Left ventricle myocardium superior (tissue), 1 donor: ENCODE measurements around the gene PAQR7. TPM values are rescaled to one million over a fixed set of nuclear protein-coding genes. Genes with fewer than 3 reads are reported as not detected.
"Not testable (repeated sequence)": the region's sequence is repeated elsewhere in the genome, so short reads cannot be mapped to it uniquely, and the experiment has no call there.

Experiments
- ATAC-seq: fragments of 200-7000 bp; cut with Tn5 transposase; one replicate; pipeline ENCODE4 v1.9.1; 2020; ENCODE audit warnings: mild to moderate bottlenecking, moderate library complexity
- DNase-seq: peaks from one replicate; pipeline ENCODE4 v3.0.0-alpha.2; 2020
- intact Hi-C: fragments of 100-400 bp; cut with micrococcal nuclease; formaldehyde crosslinking; loops from one replicate; pipeline ENCODE4 v1.11.0; 2022
- total RNA-seq: library from RNA; stranded (reverse); fragmentation: NEBNext Ultra II Directional; extraction: Animal tissue kit (Norgen Biotek cat#: 25700); gene quantifications from one replicate; pipeline ENCODE4 v1.2.1, GENCODE V29; 2021
- donor health status: DM: no; HTN: yes; CAD: no; lungs with severe emphysema.

The PAQR7 gene
- total RNA-seq, 1 donor from 2014 or later = 2.0 TPM

- intact Hi-C loops = no loop called here
- ATAC-seq (no peak), DNase-seq (no peak)
Measured at GRCh38 chr1:25861316-25862286, 13.9 kb downstream of the PAQR7 start.

DNA sequence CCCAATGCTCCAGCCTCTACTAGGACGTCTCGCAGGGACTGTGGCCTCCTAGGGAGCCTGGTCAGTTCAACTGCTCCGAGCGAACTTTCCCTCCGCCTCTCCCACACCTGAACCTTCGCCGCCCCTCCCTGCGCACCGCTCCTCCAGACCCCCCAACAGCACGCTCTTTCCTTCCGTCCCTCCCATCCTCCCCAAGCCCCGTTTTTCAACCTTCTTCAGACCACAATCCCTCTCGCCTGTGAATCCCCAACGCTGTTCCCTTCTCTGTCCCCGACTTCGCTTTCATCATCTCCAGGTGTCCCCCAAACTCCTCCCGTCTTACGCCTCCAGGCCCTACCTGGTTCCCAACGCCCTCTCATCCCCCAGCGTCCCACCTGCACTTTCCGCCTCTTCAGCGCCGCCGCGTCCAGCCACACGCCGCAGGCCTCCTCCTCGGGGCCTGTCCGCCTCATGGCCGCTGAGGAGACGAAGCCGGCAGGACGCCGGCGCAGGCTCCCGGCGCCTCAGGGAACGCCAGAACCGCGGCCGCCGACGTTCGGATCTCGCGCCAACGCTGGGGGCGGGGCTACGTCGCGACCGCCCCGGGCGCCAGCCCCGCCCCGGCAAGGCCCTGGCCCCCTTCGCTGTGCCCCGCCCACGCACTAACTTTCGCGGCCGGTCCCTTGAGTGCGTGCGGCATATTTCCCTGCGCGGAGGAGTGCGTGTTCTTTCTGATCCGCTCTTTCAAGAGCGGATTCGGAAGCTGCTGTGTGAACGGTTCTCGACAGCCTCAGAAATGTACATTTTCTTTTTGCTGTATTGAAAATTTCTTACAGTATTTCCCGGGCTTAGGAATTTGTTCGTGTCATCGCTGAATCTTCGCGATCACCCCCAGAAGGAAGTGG, 16.4 kb downstream of the PAQR7 start, which contains the start of gene AUNIP:
TSS of gene AUNIP (minus strand) at position 552 of the 884 bp plus-strand sequence. CDS start at position 452, 100 bp downstream.
- DNase-seq (peak; percentile 93), ATAC-seq (peak; percentile 98)
- intact Hi-C loops = no loop called here

DNA sequence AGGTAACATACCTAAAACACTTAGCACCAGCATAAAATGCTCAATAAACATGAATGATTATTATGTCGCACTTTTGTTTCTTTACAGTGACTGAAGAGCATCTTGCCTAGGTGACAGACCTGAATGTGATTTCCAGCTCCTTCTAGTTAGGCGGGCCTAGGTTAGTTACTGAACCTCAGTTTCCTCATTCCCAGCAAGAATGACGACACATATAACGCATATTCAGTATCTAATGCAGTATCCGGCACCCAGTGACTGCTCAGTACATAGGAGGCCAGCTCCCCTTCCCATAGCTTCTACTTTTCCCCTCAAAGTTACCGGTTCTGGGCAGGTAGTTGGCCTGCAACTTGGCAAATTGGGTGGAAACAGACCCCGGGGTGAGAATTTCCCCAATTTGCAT, 17.0 kb downstream of the PAQR7 start:
- intact Hi-C loops = no loop called here
- DNase-seq (no peak), ATAC-seq (no peak)

DNA sequence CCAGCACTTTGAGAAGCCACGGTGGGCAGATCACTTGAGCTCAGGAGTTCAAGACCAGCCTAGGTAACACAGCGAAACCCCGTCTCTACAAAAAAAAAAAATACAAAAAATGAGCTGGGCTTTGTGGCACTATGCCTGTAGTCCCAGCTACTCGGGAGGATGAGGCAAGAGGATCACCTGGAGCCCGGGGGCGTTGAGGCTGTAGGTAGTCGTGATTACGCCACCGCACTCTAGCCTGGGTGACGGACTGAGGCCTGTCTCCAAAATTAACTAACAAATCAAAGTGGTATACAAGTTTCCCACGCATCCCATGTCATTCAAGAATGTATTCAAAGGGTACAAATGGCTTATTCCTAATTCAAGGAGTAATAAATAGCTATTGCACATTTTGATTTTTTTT, 18.7 kb downstream of the PAQR7 start:
- ATAC-seq (no peak), DNase-seq (no peak)
- intact Hi-C loops = no loop called here

- intact Hi-C loops = no loop called here
- DNase-seq = no peak
- ATAC-seq = no peak
Measured at GRCh38 chr1:25854554-25854953, 21.0 kb downstream of the PAQR7 start.

DNA sequence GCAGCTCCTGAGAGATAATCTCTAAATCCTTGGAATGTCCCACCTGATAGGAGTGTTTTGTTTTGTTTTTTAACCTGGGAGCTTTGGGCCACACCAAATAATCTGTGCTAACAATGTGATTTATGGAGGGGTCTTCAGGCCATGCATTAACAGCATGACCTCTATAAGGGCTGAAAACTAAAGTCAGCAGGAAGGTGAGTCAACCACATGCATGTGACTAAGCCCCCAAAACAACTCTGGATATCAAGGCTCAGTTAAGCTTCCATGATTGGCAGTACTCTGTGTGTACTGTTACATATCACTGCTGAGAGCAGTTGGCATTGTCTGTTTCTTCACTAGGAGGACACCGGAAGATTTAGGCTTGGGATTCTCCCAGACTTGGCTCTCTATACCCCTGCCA, 27.0 kb downstream of the PAQR7 start:
- DNase-seq (no peak), ATAC-seq (no peak)
- intact Hi-C loops = no loop called here

- intact Hi-C loops = no loop called here
- DNase-seq = no peak
- no peak for ATAC-seq
Measured at GRCh38 chr1:25847929-25848328, 27.6 kb downstream of the PAQR7 start.

DNA sequence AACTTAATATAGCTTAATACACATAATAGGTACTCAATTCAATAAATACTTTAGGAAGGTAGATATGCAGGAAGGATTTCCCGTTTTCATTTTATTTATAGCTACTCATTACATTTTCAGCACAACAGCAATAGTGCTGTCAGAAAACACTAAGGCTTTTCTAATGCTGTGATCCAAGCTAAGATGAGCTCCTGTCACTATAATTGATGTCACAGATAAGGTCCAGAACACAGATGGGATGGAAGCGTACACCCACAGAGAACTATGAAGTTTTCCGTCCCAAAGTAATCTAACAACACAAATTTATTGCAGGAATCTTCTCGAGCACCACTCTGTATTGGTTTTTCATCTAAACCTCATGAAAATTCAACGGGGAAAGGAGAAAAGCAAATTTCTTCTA, 29.8 kb downstream of the PAQR7 start:
- intact Hi-C loops = no loop called here

DNA sequence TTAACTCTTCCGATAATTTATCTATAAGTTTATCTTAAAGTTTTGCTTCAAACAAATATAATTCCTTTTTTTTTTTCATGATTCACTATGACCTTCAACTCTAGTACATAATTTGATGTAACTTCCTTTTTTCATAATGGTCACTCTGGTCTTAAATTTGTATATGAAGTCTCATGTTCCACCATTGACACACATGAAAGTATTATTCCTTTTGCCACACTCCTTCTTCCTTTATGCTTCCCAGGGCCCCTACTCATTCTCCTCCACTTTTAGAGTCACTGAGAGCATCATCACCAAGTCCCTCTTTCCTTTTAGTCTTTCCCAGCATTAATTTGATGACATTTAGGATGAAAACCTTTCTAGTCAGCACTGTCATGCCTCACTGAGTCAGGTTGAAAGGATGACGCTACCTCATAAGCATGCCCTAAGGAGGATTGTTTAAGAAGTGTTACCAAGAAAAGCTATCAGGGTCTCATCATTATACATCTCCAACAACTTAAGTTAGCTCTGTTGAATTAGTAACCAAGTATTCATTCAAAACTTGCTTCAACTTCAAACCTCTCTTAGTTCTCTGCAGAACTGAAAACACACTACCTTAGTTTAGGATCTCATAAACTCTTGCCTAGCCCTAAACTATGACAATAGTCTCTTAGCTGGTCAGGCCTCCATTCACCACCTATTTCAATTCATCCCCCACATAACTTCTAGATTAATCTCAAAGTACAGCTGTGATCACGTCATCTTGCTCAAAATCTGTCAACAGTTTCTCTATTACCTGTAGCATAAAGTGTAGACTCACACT, 30.8 kb downstream of the PAQR7 start:
- intact Hi-C loops = no loop called here
- no peak for ATAC-seq

More for the DNA sequence above, 29.8 kb downstream of the PAQR7 start:
- DNase-seq (no peak), ATAC-seq (no peak)

DNA sequence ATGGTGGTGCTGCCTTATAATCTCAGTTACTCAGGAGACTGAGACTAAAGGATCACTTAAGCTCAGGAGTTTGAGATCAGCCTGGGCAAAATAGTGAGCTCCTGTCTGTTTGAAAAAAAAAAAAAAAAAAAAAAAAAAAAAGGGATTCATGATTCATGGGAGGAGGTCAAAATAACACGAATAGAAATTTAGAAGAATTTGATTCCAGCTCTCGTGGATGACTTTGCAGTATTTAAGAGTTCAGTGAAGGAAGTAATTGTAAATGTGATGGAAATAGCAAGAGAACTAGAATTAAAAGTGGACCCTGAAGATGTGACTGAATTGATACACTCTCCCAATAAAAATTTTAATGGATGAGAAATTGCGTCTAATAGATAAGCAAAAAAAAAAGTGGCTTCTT, 32.0 kb downstream of the PAQR7 start:
- intact Hi-C loops = no loop called here
- no peak for DNase-seq
- ATAC-seq = no peak

More for the DNA sequence above, 30.8 kb downstream of the PAQR7 start:
- DNase-seq = no peak

DNA sequence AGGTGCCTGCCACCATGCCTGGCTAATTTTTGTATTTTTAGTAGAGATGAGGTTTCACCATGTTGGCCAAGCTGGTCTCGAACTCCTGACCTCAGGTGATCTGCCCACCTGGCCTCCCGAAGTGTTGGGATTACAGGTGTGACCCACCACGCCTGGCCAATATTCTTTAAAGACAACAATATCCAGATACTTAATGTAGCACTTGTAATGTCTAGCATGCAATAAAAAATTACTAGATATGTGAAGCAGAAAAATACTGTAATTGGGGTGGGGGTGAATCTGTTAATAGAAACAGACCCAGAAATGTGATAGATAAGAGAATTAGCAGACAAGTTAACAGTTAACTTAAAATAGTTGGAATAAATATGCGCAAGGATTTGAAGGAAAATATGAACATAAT, 35.7 kb downstream of the PAQR7 start:
- intact Hi-C loops, ATAC-seq, DNase-seq: not testable (repeated sequence)

GRCh38 chr1:25837262-25837875, 38.1 kb downstream of the PAQR7 start:
- no peak for DNase-seq
- ATAC-seq = peak; percentile 16
- intact Hi-C loops = no loop called here

GRCh38 chr1:25836695-25837094, 38.8 kb downstream of the PAQR7 start:
- peak; percentile 41 for ATAC-seq
- no peak for DNase-seq
- intact Hi-C loops = no loop called here

- ATAC-seq (no peak), DNase-seq (no peak)
- intact Hi-C loops = no loop called here
Measured at GRCh38 chr1:25834894-25835293, 40.6 kb downstream of the PAQR7 start.

GRCh38 chr1:25833158-25833557, 42.4 kb downstream of the PAQR7 start:
- intact Hi-C loops = no loop called here
- ATAC-seq = no peak
- no peak for DNase-seq

DNA sequence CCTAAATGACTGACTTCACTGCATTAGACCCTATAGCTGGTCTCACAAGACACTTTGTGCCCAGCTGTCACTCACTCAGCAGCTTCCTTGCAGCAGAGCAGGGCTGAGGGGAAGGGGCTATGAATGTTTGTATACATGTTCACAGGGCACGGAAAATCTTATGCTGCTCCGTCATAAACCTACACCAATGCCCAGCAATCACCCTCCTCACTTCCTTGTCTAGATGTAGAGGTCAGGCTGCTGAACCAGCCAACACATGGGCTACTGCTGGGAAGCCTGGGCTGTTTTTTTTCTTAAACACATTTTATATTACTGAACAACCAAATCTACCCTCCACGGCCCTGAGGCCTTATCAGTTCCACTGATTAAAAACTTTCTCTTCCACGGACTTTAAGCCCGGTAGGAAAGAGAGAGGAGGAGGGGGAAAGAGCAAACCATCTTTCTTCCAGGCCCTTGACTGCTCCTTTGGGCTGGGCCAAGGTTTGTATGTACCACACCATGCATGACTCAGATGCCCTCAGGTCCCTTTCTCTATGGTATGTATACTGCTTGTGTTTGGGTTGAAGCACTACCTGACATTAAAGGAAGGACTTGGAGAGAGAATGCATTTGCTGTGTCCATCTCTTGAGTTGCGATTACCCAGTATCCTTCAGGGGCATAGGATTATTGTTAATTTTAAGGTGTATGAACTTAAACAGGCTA, 43.0 kb downstream of the PAQR7 start:
- no peak for DNase-seq
- ATAC-seq = no peak
- intact Hi-C loops = no loop called here

GRCh38 chr1:25831569-25832196, 43.8 kb downstream of the PAQR7 start:
- DNase-seq = no peak
- ATAC-seq = no peak
- intact Hi-C loops = no loop called here

- ATAC-seq = peak; percentile 14
- DNase-seq = no peak
- intact Hi-C loops = no loop called here
Measured at GRCh38 chr1:25829046-25829445, 46.5 kb downstream of the PAQR7 start.
